Calu3 (cell line): ENCODE data around the gene PLEK2. TPM values are rescaled to one million over a fixed set of nuclear protein-coding genes. Genes with fewer than 3 reads are reported as not detected.

Source experiments
- BruUV-seq: library from RNA; stranded (reverse); fragments of 400-500 nt; replicated peaks from 2 replicates; lab custom pipeline; 2021; lab: Mats Ljungman, UMichigan
- CTCF ChIA-PET: fragments of 300-600 bp; sonication (Branson Sonifier 250); formaldehyde crosslinking; loops from one replicate; lab custom pipeline; 2022; ENCODE audit warnings: antibody characterized with exemption; lab: Charles Lee
- DNase-seq: peaks from one replicate; pipeline ENCODE4 v3.0.0; 2022
- H3K27ac Mint-ChIP-seq: one replicate; pipeline ENCODE4 v1.8.0; 2022; ENCODE audit warnings: mixed read lengths; ENCODE audit not compliant: unreplicated experiment
- H3K27me3 Mint-ChIP-seq: one replicate; pipeline ENCODE4 v1.8.0; 2022; ENCODE audit warnings: mixed read lengths; ENCODE audit not compliant: unreplicated experiment
- H3K36me3 Mint-ChIP-seq: one replicate; pipeline ENCODE4 v1.8.0; 2022; ENCODE audit warnings: mild to moderate bottlenecking, moderate library complexity, mixed read lengths; ENCODE audit not compliant: insufficient read depth, unreplicated experiment
- H3K4me1 Mint-ChIP-seq: one replicate; pipeline ENCODE4 v1.8.0; 2022; ENCODE audit warnings: mild to moderate bottlenecking, low read depth, mixed read lengths; ENCODE audit not compliant: unreplicated experiment
- H3K4me3 Mint-ChIP-seq: one replicate; pipeline ENCODE4 v1.8.0; 2022; ENCODE audit warnings: mild to moderate bottlenecking, low read depth, moderate library complexity, mixed read lengths; ENCODE audit not compliant: unreplicated experiment
- H3K9me3 Mint-ChIP-seq: one replicate; pipeline ENCODE4 v1.8.0; 2022; ENCODE audit warnings: low read depth, mixed read lengths; ENCODE audit not compliant: unreplicated experiment
- CTCF ChIP-seq: fragments of 200-600 bp; IDR thresholded peaks from one replicate; pipeline ENCODE4 v1.8.0; 2022; ENCODE audit warnings: antibody characterized with exemption; ENCODE audit not compliant: unreplicated experiment
- intact Hi-C: fragments of 100-400 bp; cut with micrococcal nuclease; formaldehyde crosslinking; loops from one replicate; pipeline ENCODE4 v1.10.0; 2022; ENCODE audit not compliant: unreplicated experiment
- total RNA-seq: library from RNA; stranded (reverse); gene quantifications from 2 replicates; pipeline ENCODE4 v1.2.3, GENCODE V29; 2022

PLEK2 gene
- total RNA-seq, 1 experiment from 2014 or later: 39.5 TPM

- CTCF ChIA-PET: no interaction called here
- no peak overlapping the region for H3K27ac Mint-ChIP-seq
- peaks cover 24% of the 10 kb centered on the region for H3K4me1 Mint-ChIP-seq
- intact Hi-C loops: no loop called here
- H3K27me3 Mint-ChIP-seq: no peaks in the 10 kb centered on the region
- DNase-seq: no peak
- no TSS peak for BruUV-seq
- H3K4me3 Mint-ChIP-seq: no peak overlapping the region
- H3K36me3 Mint-ChIP-seq: peaks cover 46% of the 10 kb centered on the region
- no peak for TF ChIP-seq CTCF
- no peaks in the 10 kb centered on the region for H3K9me3 Mint-ChIP-seq
Measured at GRCh38 chr14:67373347-67373746, 38.6 kb downstream of the PLEK2 start.

DNA sequence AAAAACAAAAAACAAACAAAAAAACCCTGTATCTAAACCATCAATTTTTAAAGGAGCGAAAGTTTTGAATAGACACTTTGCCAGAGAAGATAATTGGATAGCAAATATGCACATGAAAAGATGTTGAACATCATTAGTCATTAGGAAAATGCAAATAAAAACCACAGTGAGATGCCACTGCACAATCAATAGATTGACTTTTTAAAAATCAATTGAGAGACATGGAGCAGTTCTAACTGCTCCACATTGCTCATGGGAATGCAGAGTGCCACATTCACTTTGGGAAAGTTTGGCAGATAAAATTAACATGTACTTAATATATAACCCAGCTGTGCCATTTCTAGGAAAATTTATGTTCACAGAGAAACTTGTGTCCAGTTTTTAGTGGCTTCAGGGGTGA is 39.1 kb downstream of the PLEK2 start:
- H3K4me3 Mint-ChIP-seq: no peak overlapping the region
- no peaks in the 10 kb centered on the region for H3K9me3 Mint-ChIP-seq
- no TSS peak for BruUV-seq
- TF ChIP-seq CTCF: no peak
- intact Hi-C loops: no loop called here
- peaks cover 49% of the 10 kb centered on the region for H3K36me3 Mint-ChIP-seq
- H3K27ac Mint-ChIP-seq: no peak overlapping the region
- H3K27me3 Mint-ChIP-seq: no peaks in the 10 kb centered on the region
- H3K4me1 Mint-ChIP-seq: peaks cover 24% of the 10 kb centered on the region
- no peak for DNase-seq
- CTCF ChIA-PET: no interaction called here

GRCh38 chr14:67371247-67372148 is 40.5 kb downstream of the PLEK2 start:
- H3K27ac Mint-ChIP-seq: no peak overlapping the region
- intact Hi-C loops: no loop called here
- H3K36me3 Mint-ChIP-seq: peaks cover 51% of the 10 kb centered on the region
- CTCF ChIA-PET: no interaction called here
- H3K9me3 Mint-ChIP-seq: no peaks in the 10 kb centered on the region
- TF ChIP-seq CTCF: no peak
- DNase-seq: no peak
- BruUV-seq: no TSS peak
- peaks cover 15% of the 10 kb centered on the region for H3K4me1 Mint-ChIP-seq
- no peaks in the 10 kb centered on the region for H3K27me3 Mint-ChIP-seq
- H3K4me3 Mint-ChIP-seq: no peak overlapping the region

DNA sequence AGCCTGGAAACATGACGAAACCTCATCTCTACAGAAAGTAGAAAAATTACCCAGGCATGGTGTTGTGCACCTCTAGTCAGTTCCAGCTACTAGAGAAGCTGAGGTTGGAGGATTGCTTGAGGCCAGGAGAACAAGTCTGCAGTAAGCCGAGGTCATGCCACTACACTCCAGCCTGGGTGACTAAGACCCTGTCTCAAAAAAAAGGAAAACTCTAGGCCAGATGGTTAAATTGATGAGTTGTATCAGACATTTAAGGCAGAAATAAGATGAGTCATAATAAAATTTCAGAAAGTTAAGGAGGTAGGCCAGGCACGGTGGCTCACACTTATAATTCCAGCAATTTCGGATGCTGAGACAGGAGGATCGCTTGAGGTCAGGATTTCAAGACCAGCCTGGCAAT is 41.1 kb downstream of the PLEK2 start:
- no TSS peak for BruUV-seq
- Mint-ChIP-seq H3K4me3 (no peak overlapping the region), H3K4me1 (peaks cover 14% of the 10 kb centered on the region), H3K27me3 (no peaks in the 10 kb centered on the region), H3K36me3 (peaks cover 50% of the 10 kb centered on the region), H3K27ac (no peak overlapping the region), H3K9me3 (no peaks in the 10 kb centered on the region)
- intact Hi-C loops: no loop called here
- CTCF ChIA-PET: no interaction called here
- TF ChIP-seq CTCF: no peak
- no peak for DNase-seq
